Forelimb muscle (tissue), 1 donor: ENCODE results near the gene ZNF282. TPM values are rescaled to one million over a fixed set of nuclear protein-coding genes. Genes with fewer than 3 reads are reported as not detected.

Experiments
- DNase-seq: peaks from one replicate; pipeline ENCODE4 v3.0.0-alpha.2; 2013; ENCODE audit warnings: low read depth
- polyA plus RNA-seq: library from polyadenylated mRNA; unstranded; fragments of 120-200 nt; gene quantifications from one replicate; pipeline ENCODE4 v1.2.1, GENCODE V29; 2013; ENCODE audit not compliant: insufficient read length

ZNF282 gene
- polyA plus RNA-seq, 1 donor = 18.4 TPM

DNA sequence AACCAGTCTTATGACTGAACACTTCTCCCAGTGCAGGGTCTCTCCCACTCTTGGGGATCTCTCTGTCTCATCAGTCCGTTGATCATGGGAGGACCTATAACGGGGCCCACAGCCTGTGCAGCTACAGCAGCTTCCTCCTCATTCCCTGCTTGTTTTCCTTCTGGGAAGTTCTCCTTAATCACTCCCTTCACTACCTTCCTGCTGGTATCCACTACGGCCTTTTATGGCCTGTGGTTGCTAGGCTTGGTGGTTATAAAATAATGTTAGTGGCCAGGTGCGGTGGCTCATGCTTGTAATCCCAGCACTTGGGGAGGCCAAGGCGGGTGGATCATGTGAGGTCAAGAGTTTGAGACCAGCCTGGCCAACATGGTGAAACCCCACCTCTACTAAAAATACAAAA lies 3.5 kb upstream of the ZNF282 start:
- no peak for DNase-seq

GRCh38 chr7:149194799-149195179 lies 557 bp upstream of the ZNF282 start:
- no peak for DNase-seq

DNA sequence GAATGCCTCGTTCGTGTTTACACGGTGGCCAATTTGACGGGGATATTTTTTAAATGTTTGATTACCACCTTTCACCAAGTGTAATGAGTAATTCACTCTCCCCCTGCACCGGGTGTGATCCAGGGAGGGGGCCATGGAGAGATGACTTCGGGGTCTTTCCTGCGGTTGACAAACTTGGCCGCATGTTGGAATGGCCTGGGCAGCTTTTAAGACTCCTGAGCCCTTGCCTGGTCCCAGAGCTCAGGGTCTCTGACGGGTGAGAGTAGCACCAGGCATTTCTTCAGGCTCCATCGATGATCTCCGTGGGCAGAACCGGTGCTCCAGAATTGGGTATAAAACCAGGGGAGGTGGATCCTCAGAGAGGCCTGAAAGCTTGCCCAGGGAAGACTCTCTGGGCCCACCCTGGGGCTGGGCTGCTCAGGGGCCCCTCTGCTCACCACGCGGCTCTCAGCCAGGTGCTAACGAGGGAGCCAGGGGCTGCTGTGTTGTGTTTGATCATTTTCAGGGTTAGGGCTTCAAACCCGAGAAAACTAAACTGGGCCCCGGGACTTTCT lies 882 bp downstream of the ZNF282 start:
- DNase-seq = no peak

- DNase-seq = no peak
Measured at GRCh38 chr7:149196705-149197171, 1.4 kb downstream of the ZNF282 start.

- no peak for DNase-seq
Measured at GRCh38 chr7:149197675-149198074, 2.3 kb downstream of the ZNF282 start.

GRCh38 chr7:149198161-149198816 lies 2.9 kb downstream of the ZNF282 start:
- DNase-seq = no peak

GRCh38 chr7:149199234-149199995 lies 4.1 kb downstream of the ZNF282 start:
- DNase-seq = no peak

GRCh38 chr7:149202831-149203231 lies 7.5 kb downstream of the ZNF282 start:
- DNase-seq = no peak

GRCh38 chr7:149205690-149206381 lies 10.5 kb downstream of the ZNF282 start:
- DNase-seq = no peak

DNA sequence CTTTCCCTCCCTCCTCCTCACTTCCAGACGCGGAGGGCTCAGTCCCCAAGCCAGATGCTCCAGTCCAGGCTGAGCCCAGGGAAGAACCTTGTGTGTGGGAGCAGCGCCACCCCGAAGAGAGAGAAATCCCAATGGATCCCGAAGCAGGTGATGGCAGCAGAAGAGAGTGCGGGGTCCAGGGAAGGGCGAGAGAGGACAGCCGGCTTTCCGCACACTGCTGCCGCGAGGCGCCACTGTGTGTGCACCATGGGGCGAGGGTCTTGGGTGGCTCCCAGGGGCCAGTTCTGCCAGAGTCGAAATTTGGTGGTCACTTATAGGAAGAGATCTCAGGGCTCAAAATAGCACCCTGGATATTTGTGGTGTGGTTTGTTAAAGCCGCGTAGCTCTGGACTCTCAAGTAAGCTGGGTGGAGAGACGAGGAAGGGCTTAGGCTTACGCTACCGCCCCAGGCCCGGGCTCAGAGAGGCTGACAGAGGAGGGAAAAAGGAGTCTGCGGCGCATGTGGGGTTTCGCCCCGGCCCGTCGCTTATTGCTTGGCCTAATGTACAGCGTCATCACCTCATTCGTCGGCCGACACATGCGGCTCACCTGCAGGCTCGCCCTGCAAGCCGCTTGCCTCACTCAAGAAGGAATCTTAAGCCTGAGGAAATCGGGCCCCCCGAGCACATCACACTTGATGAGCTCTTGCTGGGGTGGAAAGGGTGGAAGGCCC lies 12.1 kb downstream of the ZNF282 start:
- DNase-seq = no peak

- no peak for DNase-seq
Measured at GRCh38 chr7:149209518-149210269, 14.3 kb downstream of the ZNF282 start.

GRCh38 chr7:149210551-149210950 lies 15.2 kb downstream of the ZNF282 start:
- DNase-seq = no peak

DNA sequence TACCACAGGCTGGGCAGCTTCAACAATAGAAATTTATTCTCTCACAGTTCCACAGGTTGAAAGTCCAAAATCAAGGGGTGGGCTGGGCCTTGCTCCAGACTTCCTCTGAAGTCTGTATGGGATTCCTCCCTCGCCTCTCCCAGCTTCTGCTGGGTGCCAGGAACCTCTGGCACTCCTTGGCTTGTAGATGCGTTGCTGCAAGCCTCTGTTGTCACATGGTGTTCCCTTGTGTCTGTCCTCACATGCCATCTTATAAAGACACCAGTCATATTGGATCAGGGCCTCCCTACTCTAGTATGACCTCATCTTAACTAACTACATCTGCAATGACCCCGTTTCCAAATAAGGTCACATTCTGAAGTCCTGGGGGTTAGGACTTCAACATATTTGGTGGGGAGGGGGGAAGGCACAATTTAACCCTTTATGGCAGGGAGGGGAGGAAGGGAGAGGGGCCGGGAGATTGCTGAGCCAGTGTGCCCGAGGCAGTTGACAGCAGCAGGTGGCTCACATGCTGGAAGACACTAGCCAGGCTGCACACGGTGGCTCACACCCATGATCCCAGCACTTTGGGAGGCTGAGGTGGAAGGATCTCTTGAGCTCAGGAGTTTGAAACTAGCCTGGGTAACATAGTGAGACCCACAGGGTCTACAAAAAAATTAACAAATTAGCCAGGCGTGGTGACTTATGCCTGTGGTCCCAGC lies 18.8 kb downstream of the ZNF282 start:
- DNase-seq = no peak

DNA sequence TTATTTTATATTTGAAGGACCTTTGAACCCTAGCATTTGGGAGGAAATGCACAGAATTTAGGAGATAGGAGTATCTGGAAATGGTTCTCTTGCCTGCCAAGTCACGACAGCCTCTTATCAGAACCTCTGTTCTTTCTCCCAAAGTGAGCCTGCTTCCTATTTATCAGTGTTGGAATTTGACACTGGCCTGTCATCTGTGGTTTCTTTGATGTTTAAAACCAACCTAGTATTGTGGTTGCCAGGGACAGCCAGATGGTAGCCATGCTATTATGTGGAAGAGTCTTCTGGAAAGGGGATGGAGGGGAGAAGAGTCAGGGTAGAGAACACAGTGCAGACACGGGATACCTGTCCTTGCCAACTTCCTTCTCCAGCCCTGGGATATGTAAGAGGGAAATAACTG lies 21.1 kb downstream of the ZNF282 start:
- no peak for DNase-seq

DNA sequence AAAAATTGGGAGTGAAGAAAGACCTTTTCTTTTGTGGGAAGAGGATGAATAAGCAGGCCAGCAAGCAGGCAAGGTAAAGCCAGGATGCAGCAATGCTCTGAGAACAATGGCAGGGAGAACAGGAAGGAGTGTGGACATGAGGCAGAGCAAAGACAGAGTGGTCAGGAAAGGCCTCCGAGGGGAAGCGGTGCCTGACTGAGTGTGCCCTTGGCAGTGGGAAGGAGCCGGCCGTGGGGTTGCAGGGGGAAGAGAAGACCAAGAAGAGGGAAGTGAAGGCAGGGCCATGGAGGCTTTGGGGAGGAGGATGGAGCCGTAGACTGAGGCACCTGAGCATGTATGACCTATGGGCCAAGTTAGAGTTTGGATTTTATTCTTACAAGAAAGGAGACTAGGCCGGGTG lies 22.2 kb downstream of the ZNF282 start:
- DNase-seq = no peak

DNA sequence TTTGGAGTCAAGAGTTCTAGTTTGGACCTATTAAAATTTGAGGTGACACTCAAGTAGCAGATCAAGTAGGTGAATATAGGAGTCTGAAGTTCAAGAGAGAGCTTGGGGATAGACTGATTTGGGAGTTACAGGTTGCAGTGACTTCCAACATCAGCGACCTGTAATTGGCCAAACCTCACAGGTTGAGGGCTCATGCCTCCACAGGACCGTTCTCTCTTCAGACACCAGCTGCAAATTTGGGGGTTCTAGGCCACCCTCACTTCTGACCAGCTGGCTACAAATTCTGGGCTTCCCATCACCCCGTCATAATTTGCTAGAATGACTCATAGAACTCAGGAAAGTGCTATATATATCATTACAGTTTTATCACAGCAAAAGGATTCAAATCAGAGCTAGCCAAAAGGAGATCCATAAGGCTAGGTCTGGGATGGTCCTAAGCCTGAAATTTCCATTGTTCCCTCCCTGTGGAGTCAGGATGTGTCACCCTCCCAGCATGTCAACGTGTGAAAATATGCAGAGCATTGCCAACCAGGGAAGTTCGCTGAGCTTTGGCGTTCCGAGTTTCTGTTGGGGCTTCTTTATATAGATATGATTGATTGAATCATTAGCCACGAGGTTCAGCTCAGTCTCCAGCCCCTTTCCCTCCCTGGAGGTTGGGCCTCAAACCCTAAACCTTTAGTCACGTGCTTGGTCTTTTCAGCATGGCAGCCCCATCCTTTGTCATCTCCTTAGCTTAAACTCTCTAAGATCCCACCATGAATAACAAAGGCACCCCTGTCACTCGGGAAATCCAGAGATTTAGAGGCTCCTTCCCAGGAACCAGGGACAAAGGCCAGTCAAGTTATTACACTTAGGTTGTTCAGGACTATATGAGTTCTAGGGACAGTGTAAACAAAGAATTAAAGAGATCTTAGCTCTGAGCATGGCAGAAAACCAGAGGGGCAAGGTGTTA lies 23.4 kb downstream of the ZNF282 start:
- no peak for DNase-seq

DNA sequence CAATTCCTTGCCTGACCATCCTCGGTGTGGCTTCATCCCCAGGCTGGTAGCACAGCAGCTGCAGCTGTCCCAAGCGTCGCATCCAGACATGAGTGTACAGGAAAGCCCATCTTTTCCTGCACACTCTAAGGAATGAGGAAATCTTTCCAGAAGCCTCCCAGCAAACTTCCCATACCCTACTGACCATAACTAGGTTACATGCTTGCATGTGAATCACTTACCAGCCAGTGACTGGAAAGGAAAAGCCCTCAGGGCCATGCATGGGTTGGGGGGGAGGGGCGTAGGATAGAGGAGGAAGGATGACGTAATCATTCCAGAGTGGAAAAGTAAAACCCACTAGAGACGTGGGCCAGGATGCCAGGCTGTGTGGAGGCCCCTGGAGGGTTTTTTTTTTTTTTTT lies 25.2 kb downstream of the ZNF282 start:
- DNase-seq = no peak

- DNase-seq = no peak
Measured at GRCh38 chr7:149223176-149223575, 27.8 kb downstream of the ZNF282 start.

GRCh38 chr7:149223761-149224160 lies 28.4 kb downstream of the ZNF282 start:
- DNase-seq = no peak
